Measurements from ENCODE around the gene NDUFS2.

DNA sequence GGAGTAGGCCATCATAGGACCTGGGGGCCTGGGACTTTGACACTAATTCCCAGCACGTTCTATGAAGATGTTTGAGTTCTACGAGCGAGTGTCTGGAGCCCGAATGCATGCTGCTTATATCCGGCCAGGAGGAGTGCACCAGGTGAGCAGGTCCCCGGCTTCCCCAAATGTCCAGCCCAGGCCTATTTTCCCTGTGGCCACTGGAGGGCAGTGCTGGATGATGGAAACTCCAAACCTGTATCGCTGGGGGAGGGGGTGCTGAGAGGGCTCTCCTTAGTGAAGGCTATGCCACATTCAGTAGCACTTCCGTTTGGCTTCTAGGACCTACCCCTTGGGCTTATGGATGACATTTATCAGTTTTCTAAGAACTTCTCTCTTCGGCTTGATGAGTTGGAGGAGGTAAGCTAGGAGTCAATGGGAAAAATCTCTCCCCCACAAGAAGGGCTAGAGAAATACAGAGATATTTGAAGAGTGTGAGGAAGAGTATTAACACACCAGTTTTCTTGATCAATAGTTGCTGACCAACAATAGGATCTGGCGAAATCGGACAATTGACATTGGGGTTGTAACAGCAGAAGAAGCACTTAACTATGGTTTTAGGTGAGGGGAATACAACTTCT is 7.7 kb downstream of the NDUFS2 start:
- TF ChIP-seq POLR2AphosphoS5 (IDR thresholded peaks at IDR 0.05) = peak in 1 of 2 donors; percentile 45
- TF ChIP-seq, protein P1, sequence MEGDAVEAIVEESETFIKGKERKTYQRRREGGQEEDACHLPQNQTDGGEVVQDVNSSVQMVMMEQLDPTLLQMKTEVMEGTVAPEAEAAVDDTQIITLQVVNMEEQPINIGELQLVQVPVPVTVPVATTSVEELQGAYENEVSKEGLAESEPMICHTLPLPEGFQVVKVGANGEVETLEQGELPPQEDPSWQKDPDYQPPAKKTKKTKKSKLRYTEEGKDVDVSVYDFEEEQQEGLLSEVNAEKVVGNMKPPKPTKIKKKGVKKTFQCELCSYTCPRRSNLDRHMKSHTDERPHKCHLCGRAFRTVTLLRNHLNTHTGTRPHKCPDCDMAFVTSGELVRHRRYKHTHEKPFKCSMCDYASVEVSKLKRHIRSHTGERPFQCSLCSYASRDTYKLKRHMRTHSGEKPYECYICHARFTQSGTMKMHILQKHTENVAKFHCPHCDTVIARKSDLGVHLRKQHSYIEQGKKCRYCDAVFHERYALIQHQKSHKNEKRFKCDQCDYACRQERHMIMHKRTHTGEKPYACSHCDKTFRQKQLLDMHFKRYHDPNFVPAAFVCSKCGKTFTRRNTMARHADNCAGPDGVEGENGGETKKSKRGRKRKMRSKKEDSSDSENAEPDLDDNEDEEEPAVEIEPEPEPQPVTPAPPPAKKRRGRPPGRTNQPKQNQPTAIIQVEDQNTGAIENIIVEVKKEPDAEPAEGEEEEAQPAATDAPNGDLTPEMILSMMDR (IDR thresholded peaks at IDR 0.05) = peak; percentile 82 to 96 (median 90)
- no peak for TF ChIP-seq POLR2A (IDR thresholded peaks at IDR 0.05)

Data from upper lobe of left lung (tissue), 4 donors.